Left cardiac atrium (tissue), 4 donors: Measurements from ENCODE around the gene VEGFA. TPM values are rescaled to one million over a fixed set of nuclear protein-coding genes. Genes with fewer than 3 reads are reported as not detected.

ENCODE experiments used
- ATAC-seq, 2 donors: fragments of 200-7000 bp; cut with Tn5 transposase; one replicate each; pipeline ENCODE4 v1.9.1; 2020; ENCODE audit warnings: mild to moderate bottlenecking in 2 of 2, moderate library complexity in 2 of 2
- DNase-seq: peaks from one replicate; pipeline ENCODE4 v3.0.0-alpha.2; 2020
- intact Hi-C, 2 donors: fragments of 100-400 bp; cut with DNase I; formaldehyde crosslinking; loops; one replicate each; pipeline versions ENCODE4 v1.14.1 to v1.15.1; 2022 to 2023
- total RNA-seq, 2 donors: library from RNA; stranded (reverse); fragmentation: NEBNext Ultra II Directional; extraction: Animal tissue kit (Norgen Biotek cat#: 25700); gene quantifications; one replicate each; pipeline ENCODE4 v1.2.1, GENCODE V29; 2021
- donor health status: DM: no; HTN: yes; CAD: no.
- donor health status: DM: no; HTN: yes; CAD: no; lungs with severe emphysema.
- donor health status: DM: yes; HTN: yes; CAD: no.
- donor health status: Dilated cardiomyopathy.

Gene VEGFA
- total RNA-seq, 2 donors from 2014 or later: 168 to 212 TPM

- intact Hi-C loops: no loop called here
- DNase-seq (peak; percentile 26), ATAC-seq (no peak)
These were observed 8.3 kb downstream of the VEGFA start for GRCh38 chr6:43778131-43778855.

- peak; percentile 16 for DNase-seq
- ATAC-seq: no peak
- intact Hi-C loops: no loop called here
These were observed 9.2 kb downstream of the VEGFA start for GRCh38 chr6:43778976-43779851.

GRCh38 chr6:43779852-43780236 lies 9.8 kb downstream of the VEGFA start:
- ATAC-seq (peak; percentile 24 to 39), DNase-seq (peak; percentile 45)
- intact Hi-C loops: no loop called here

GRCh38 chr6:43780293-43780692 lies 10.3 kb downstream of the VEGFA start:
- peak; percentile 21 for DNase-seq

GRCh38 chr6:43780941-43781928 lies 11.2 kb downstream of the VEGFA start:
- ATAC-seq (no peak), DNase-seq (no peak)
- intact Hi-C loops: no loop called here

More at GRCh38 chr6:43780293-43780692, 10.3 kb downstream of the VEGFA start:
- no peak for ATAC-seq
- intact Hi-C loops: no loop called here

- intact Hi-C loops: no loop called here
- no peak for DNase-seq
- ATAC-seq: no peak
These were observed 12.1 kb downstream of the VEGFA start for GRCh38 chr6:43781941-43782704.

GRCh38 chr6:43782764-43783513 lies 12.9 kb downstream of the VEGFA start:
- ATAC-seq: no peak
- intact Hi-C loops: no loop called here
- DNase-seq: no peak

GRCh38 chr6:43784049-43784855 lies 14.2 kb downstream of the VEGFA start:
- no peak for ATAC-seq
- intact Hi-C loops: no loop called here
- peak; percentile 24 for DNase-seq

- ATAC-seq (no peak), DNase-seq (no peak)
- intact Hi-C loops: no loop called here
These were observed 15.3 kb downstream of the VEGFA start for GRCh38 chr6:43785220-43785752.

- intact Hi-C loops: no loop called here
- DNase-seq (no peak), ATAC-seq (no peak)
These were observed 15.9 kb downstream of the VEGFA start for GRCh38 chr6:43785904-43786303.

- ATAC-seq: no peak
- peak; percentile 14 for DNase-seq
- intact Hi-C loops: no loop called here
These were observed 16.8 kb downstream of the VEGFA start for GRCh38 chr6:43786664-43787329.

GRCh38 chr6:43788301-43788700 lies 18.3 kb downstream of the VEGFA start:
- DNase-seq (no peak), ATAC-seq (no peak)
- intact Hi-C loops: no loop called here

GRCh38 chr6:43789447-43789846 lies 19.4 kb downstream of the VEGFA start:
- no peak for DNase-seq
- intact Hi-C loops: no loop called here
- ATAC-seq: no peak

GRCh38 chr6:43790031-43790430 lies 20.0 kb downstream of the VEGFA start:
- peak; percentile 70 to 77 for ATAC-seq
- intact Hi-C loops: no loop called here
- peak; percentile 72 for DNase-seq

- DNase-seq (no peak), ATAC-seq (no peak)
- intact Hi-C loops: no loop called here
These were observed 21.9 kb downstream of the VEGFA start for GRCh38 chr6:43791745-43792422.
